Measurements from ENCODE around the gene ZNF610.
"Not testable (repeated sequence)": the region's sequence is repeated elsewhere in the genome, so short reads cannot be mapped to it uniquely, and the experiment has no call there.

Gene ZNF610

DNA sequence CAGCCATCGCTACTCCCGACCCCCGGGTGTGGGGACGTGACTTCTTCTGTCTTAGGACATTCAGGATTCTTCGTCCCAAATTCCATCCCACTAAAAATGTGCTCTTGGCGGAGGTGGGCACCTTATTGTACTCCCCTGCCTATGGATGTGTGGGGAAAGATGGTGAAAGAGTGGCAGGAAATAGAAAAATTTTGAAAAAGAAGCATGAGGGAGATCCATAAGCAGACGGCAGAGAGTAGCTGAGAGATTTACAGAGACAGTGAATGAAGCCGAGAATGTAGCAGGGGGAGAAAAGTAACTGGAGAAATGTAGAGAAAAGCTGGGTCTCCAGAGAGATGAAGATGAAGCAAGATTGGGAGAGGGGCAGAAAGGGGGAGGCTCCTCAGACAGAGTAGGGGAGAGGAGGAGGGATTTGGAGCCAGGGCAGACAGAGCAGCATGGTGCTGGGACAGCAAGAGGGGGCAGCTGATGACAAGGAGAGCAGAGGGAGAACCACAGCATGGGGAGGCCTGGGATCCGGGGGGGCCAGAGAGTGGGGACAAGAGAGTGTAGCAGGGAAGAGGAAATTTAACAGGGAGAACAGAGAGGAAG is 843 bp downstream of the ZNF610 start:
- no peaks in the 10 kb centered on the region for H3K27me3 ChIP-seq (ENCODE audit: low read depth, low read length)
- peak overlapping the region; percentile 83 to 86 for H3K4me3 ChIP-seq (ENCODE audit: low read depth in 1 of 2, low read length in 2 of 2)
- peaks cover 1 to 14% of the 10 kb centered on the region in 2 donors for H3K9me3 ChIP-seq (ENCODE audit: control insufficient read depth in 1 of 2, low read length in 2 of 2)
- H3K4me1 ChIP-seq (ENCODE audit: control insufficient read depth in 1 of 2, insufficient read depth in 2 of 2, low read length in 2 of 2): peaks cover 0 to 7% of the 10 kb centered on the region in 2 donors
- peak overlapping the region; percentile 84 for H3K27ac ChIP-seq (ENCODE audit: low read length)
- no peaks in the 10 kb centered on the region for H3K36me3 ChIP-seq (ENCODE audit: control insufficient read depth in 1 of 2, insufficient read depth in 2 of 2, low read length in 2 of 2)

DNA sequence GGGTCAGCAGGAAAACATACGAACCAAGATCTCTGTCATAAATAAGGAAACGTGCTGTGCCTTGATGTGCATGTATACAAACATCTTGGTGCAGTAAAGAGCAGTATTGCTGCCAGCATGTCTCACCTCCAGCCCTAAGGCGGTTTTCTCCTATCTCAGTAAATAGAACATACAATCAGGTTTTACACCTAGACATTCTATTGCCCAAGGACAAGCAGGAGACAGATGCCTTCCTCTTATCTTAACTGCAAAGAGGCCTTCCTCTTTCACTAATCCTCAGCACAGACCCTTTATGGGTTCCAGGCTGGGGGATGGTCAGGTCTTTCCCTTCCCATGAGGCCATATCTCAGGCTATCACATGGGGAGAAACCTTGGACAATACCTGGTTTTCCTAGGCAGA is 3.0 kb downstream of the ZNF610 start:
- H3K27ac ChIP-seq (ENCODE audit: low read length); H3K9me3 ChIP-seq (ENCODE audit: control insufficient read depth in 1 of 2, low read length in 2 of 2); H3K4me3 ChIP-seq (ENCODE audit: low read depth in 1 of 2, low read length in 2 of 2); H3K36me3 ChIP-seq (ENCODE audit: control insufficient read depth in 1 of 2, insufficient read depth in 2 of 2, low read length in 2 of 2); H3K4me1 ChIP-seq (ENCODE audit: control insufficient read depth in 1 of 2, insufficient read depth in 2 of 2, low read length in 2 of 2); H3K27me3 ChIP-seq (ENCODE audit: low read depth, low read length): not testable (repeated sequence)

DNA sequence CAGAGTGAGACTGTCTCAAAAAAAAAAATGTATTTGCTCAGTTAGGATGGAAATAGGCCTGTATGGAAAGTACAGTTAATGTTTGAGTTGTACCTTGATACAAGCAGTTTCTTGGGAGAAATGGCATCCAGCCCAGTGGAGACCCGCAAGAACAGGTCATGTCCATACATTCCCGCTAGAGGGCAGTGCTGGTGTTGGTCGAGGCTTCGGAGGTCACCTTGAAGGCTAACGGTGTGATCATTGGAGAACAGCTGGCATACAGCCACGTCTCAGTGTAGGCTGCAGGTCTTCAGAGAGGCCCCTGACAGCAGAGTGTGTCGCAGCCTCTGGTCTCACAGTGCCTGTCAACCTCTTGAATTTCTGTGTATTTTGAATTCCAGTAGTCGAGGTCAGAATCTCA is 7.5 kb downstream of the ZNF610 start:
- Histone ChIP-seq H3K4me3 (ENCODE audit: low read depth in 1 of 2, low read length in 2 of 2) (no peak overlapping the region), H3K9me3 (ENCODE audit: control insufficient read depth in 1 of 2, low read length in 2 of 2) (no peaks in the 10 kb centered on the region), H3K36me3 (ENCODE audit: control insufficient read depth in 1 of 2, insufficient read depth in 2 of 2, low read length in 2 of 2) (peaks cover 0 to 12% of the 10 kb centered on the region in 2 donors), H3K27ac (ENCODE audit: low read length) (no peak overlapping the region), H3K27me3 (ENCODE audit: low read depth, low read length) (no peaks in the 10 kb centered on the region), H3K4me1 (ENCODE audit: control insufficient read depth in 1 of 2, insufficient read depth in 2 of 2, low read length in 2 of 2) (no peaks in the 10 kb centered on the region)

DNA sequence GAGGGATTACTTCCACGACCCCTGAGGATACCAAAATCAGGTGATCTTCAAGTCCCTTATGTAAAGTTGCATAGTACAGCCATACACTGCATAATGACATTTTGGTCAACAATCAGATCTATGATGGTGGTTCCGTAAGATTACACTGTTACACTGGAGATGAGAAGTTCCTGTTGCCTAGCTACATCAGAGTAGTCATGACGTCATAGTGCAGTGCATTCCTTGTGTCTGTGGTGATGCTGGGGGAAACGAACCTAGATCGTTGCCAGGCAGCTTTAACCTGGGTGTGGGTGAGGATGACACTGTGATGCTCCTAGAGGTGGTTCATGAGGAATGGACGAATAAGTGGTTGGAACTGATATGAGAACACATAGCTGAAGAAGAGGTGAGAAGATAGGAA is 9.1 kb downstream of the ZNF610 start:
- H3K27me3 ChIP-seq (ENCODE audit: low read depth, low read length): no peaks in the 10 kb centered on the region
- H3K4me1 ChIP-seq (ENCODE audit: control insufficient read depth in 1 of 2, insufficient read depth in 2 of 2, low read length in 2 of 2): no peaks in the 10 kb centered on the region
- H3K9me3 ChIP-seq (ENCODE audit: control insufficient read depth in 1 of 2, low read length in 2 of 2): no peaks in the 10 kb centered on the region
- H3K27ac ChIP-seq (ENCODE audit: low read length): no peak overlapping the region
- no peak overlapping the region for H3K4me3 ChIP-seq (ENCODE audit: low read depth in 1 of 2, low read length in 2 of 2)
- peaks cover 0 to 28% of the 10 kb centered on the region in 2 donors for H3K36me3 ChIP-seq (ENCODE audit: control insufficient read depth in 1 of 2, insufficient read depth in 2 of 2, low read length in 2 of 2)

DNA sequence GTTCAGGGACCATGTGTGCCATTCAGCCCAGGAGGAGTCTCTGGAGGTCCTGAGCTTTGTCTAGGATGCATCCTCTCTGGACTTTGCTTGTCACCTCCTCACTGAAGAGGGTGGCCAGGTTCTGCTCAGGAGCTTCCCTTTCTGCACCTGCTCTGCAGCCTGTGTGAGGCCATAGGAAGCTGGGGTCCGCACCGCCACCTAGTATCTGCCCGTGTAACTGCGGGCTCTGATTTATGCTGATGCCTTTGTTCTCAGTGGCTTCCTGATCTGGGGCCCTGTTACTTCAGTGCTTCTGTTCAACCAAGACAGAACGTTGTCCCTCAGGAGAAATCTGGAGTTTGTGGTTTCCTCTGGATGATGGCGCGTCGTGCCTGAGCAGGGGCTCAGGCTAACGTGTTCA is 15.5 kb downstream of the ZNF610 start:
- no peaks in the 10 kb centered on the region for H3K4me1 ChIP-seq (ENCODE audit: control insufficient read depth in 1 of 2, insufficient read depth in 2 of 2, low read length in 2 of 2)

DNA sequence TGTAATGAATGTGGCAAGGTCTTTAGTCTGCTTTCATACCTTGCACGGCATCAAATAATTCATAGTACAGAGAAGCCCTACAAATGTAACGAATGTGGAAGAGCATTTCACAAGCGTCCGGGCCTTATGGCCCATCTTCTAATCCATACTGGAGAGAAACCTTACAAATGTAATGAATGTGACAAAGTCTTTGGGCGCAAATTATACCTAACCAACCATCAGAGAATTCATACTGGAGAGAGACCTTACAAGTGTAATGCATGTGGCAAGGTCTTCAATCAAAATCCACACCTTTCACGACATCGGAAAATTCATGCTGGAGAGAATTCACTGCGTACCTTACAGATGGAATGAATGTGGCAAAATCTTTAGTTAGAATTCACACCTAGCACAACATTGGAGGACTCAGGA is 30.4 kb downstream of the ZNF610 start:
- Histone ChIP-seq H3K9me3 (ENCODE audit: control insufficient read depth in 1 of 2, low read length in 2 of 2) (peaks cover 27 to 34% of the 10 kb centered on the region in 2 donors), H3K27me3 (ENCODE audit: low read depth, low read length) (no peaks in the 10 kb centered on the region), H3K36me3 (ENCODE audit: control insufficient read depth in 1 of 2, insufficient read depth in 2 of 2, low read length in 2 of 2) (peaks cover 2 to 48% of the 10 kb centered on the region in 2 donors), H3K4me3 (ENCODE audit: low read depth in 1 of 2, low read length in 2 of 2) (peak overlapping the region in 1 of 2 donors; percentile 54), H3K4me1 (ENCODE audit: control insufficient read depth in 1 of 2, insufficient read depth in 2 of 2, low read length in 2 of 2) (peaks cover 0 to 7% of the 10 kb centered on the region in 2 donors), H3K27ac (ENCODE audit: low read length) (no peak overlapping the region)

More for the DNA sequence above, 15.5 kb downstream of the ZNF610 start:
- Histone ChIP-seq H3K9me3 (ENCODE audit: control insufficient read depth in 1 of 2, low read length in 2 of 2) (no peaks in the 10 kb centered on the region), H3K27ac (ENCODE audit: low read length) (no peak overlapping the region), H3K27me3 (ENCODE audit: low read depth, low read length) (no peaks in the 10 kb centered on the region), H3K4me3 (ENCODE audit: low read depth in 1 of 2, low read length in 2 of 2) (no peak overlapping the region), H3K36me3 (ENCODE audit: control insufficient read depth in 1 of 2, insufficient read depth in 2 of 2, low read length in 2 of 2) (peaks cover 21 to 77% of the 10 kb centered on the region in 2 donors)

DNA sequence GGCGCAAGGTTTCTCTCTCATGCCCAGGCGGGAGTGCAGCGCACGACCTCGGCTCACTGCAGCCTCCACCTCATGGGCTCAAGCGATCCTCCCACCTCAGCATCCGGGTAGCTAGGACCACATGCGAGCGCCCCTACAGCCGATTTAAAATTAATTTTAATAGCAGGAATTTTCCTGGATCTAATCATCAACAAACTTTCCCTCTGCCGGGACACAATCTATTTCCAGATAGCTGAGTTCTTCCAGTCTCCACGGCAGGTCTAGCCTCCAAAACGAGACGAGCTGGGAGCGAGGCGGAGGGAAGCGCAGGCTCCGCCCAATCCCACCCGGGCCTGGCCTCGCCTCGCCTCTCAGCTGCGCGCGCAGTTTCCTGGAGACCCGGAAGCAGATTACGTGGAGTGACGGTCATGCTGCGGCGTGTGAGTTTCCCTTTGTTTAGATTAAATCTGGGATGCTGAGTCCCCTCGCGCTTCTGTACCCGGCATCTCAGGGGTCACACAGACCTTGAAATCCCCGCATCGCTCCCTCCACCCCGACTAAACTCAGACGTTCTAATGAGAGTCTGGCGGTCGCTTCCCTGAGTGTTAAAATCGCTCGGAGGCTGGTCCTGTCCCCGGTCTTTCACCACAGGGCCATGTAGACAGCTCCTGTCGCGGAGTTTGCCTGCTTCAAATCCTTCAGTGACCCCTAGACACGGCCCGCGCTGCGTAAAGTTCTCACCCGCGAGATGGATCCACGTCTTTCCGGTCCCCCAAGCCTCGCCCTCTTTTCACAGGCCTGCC is 33.7 kb downstream of the ZNF610 start, which contains the start of gene ZNF880:
Gene ZNF880, plus strand, starts transcription at position 365 of the 782 bp plus-strand sequence. Its CDS starts 43 bp downstream, at position 408.
- H3K27me3 ChIP-seq (ENCODE audit: low read depth, low read length): no peaks in the 10 kb centered on the region
- peaks cover 0 to 7% of the 10 kb centered on the region in 2 donors for H3K4me1 ChIP-seq (ENCODE audit: control insufficient read depth in 1 of 2, insufficient read depth in 2 of 2, low read length in 2 of 2)
- peak within 1 kb of the TSS; percentile 97 for H3K27ac ChIP-seq (ENCODE audit: low read length)
- H3K36me3 ChIP-seq (ENCODE audit: control insufficient read depth in 1 of 2, insufficient read depth in 2 of 2, low read length in 2 of 2): peaks cover 19 to 40% of the 10 kb centered on the region in 2 donors
- peaks cover 22 to 36% of the 10 kb centered on the region in 2 donors for H3K9me3 ChIP-seq (ENCODE audit: control insufficient read depth in 1 of 2, low read length in 2 of 2)
- H3K4me3 ChIP-seq (ENCODE audit: low read depth in 1 of 2, low read length in 2 of 2): peak within 1 kb of the TSS; percentile 60 to 83

DNA sequence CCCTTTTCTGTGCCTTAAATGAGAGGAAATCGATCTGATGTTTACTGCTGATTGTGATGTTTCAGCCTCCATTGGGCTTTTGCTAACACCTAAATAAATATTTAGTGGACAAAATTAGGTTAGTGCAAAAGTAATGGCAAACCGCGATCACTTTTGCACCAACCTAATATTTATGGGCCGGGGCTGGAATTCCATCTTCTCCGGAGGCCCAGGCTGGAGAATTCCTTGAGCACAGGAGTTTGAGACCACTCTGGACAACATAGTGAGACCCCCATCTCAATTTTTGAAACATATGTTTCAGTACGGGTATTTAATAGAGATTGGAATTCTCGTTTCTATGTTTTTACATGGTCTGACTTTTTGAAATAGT is 34.3 kb downstream of the ZNF610 start:
- Histone ChIP-seq H3K27me3 (ENCODE audit: low read depth, low read length) (no peaks in the 10 kb centered on the region), H3K4me1 (ENCODE audit: control insufficient read depth in 1 of 2, insufficient read depth in 2 of 2, low read length in 2 of 2) (peaks cover 0 to 7% of the 10 kb centered on the region in 2 donors), H3K4me3 (ENCODE audit: low read depth in 1 of 2, low read length in 2 of 2) (peak overlapping the region; percentile 60 to 83), H3K27ac (ENCODE audit: low read length) (peak overlapping the region; percentile 97), H3K36me3 (ENCODE audit: control insufficient read depth in 1 of 2, insufficient read depth in 2 of 2, low read length in 2 of 2) (peaks cover 20 to 39% of the 10 kb centered on the region in 2 donors), H3K9me3 (ENCODE audit: control insufficient read depth in 1 of 2, low read length in 2 of 2) (peaks cover 18 to 32% of the 10 kb centered on the region in 2 donors)

DNA sequence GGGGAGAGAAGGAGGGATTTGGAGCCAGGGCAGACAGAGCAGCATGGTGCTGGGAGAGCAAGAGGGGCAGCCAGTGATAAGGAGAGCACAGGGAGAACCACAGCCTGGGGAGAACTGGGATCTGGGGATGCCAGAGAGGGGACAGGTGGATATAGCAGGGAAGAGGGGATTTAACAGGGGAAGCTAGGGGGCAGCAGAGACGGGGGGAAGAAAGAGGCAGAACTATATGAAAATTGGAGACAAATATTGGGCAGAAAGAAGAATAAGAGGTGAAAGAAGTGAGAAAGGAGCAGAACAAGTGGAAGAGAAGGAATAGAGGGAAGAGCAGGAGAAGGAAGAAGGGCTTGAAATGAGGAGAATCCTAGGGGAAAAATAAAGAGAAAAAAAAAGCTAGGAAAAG is 55.1 kb downstream of the ZNF610 start:
- peak overlapping the region in 1 of 2 donors; percentile 50 for H3K4me3 ChIP-seq (ENCODE audit: low read depth in 1 of 2, low read length in 2 of 2)
- H3K9me3 ChIP-seq (ENCODE audit: control insufficient read depth in 1 of 2, low read length in 2 of 2): peaks cover 17 to 60% of the 10 kb centered on the region in 2 donors
- H3K27me3 ChIP-seq (ENCODE audit: low read depth, low read length): no peaks in the 10 kb centered on the region

DNA sequence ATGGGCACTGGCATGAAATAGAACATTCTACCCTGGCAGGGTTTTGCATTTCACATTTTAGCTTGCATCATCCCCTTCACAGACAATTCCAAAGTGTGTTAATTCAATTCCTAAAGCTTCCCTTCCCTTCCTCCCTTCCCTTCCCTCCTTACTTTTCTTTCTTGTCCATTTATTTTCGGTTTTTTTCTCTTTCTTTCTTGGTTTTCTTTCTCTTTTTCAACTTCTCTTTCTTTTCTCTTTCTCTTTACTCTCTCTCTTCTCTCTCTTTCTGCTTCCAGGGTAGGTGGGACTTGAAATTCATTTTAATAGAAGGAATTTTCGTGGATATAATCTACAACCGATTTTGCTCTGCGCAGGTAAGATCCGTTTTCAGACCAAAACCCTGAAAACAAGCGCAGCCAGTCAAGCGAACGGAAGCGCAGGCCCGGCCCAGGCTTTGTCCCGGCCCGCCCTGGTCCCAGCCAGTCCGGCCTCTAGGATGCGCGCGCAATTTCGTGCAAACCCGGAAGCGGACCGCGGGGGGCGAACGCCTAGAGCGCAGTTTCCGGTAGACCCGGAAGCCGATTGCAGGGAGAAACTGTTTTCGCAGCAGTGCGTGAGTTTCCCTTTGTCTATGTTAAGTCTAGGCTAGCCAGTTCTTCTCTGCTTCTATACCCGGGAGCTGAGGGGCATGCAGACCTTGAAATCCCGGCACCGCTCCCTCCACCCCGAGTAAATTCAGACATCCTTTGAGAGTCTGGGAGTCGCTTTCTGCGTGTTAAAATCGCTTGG is 61.5 kb downstream of the ZNF610 start, which contains the start of gene ZNF528:
Gene ZNF528, plus strand, starts transcription at position 540 of the 771 bp plus-strand sequence. CDS start 4,165 bp downstream, outside the sequence.
- Histone ChIP-seq H3K9me3 (ENCODE audit: control insufficient read depth in 1 of 2, low read length in 2 of 2) (peaks cover 12 to 17% of the 10 kb centered on the region in 2 donors), H3K4me3 (ENCODE audit: low read depth in 1 of 2, low read length in 2 of 2) (peak within 1 kb of the TSS; percentile 73 to 98), H3K4me1 (ENCODE audit: control insufficient read depth in 1 of 2, insufficient read depth in 2 of 2, low read length in 2 of 2) (peaks cover 0 to 16% of the 10 kb centered on the region in 2 donors), H3K27me3 (ENCODE audit: low read depth, low read length) (no peaks in the 10 kb centered on the region), H3K27ac (ENCODE audit: low read length) (peak within 1 kb of the TSS; percentile 83), H3K36me3 (ENCODE audit: control insufficient read depth in 1 of 2, insufficient read depth in 2 of 2, low read length in 2 of 2) (peaks cover 20 to 51% of the 10 kb centered on the region in 2 donors)

More for the DNA sequence above, 55.1 kb downstream of the ZNF610 start:
- Histone ChIP-seq H3K36me3 (ENCODE audit: control insufficient read depth in 1 of 2, insufficient read depth in 2 of 2, low read length in 2 of 2) (peaks cover 0 to 53% of the 10 kb centered on the region in 2 donors), H3K4me1 (ENCODE audit: control insufficient read depth in 1 of 2, insufficient read depth in 2 of 2, low read length in 2 of 2) (no peaks in the 10 kb centered on the region), H3K27ac (ENCODE audit: low read length) (no peak overlapping the region)

DNA sequence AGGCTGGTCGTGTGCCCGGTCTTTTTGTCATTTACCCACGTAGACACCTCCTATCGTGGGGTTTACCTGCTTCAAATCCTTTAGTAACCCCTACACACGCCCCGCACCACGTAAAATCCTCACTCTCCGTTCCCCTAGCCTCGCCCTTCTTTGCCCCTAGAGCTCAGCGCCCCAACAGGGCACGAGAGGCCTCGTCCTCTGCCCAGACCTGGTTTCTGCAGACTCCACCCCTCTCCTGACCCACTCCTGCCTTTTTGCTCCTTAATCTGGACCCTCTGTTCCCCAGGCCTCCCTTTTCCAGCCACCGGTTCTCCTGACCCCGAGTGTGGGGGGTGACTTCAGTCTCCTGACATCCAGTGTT is 62.0 kb downstream of the ZNF610 start:
- Histone ChIP-seq H3K4me3 (ENCODE audit: low read depth in 1 of 2, low read length in 2 of 2) (peak overlapping the region; percentile 73 to 98), H3K4me1 (ENCODE audit: control insufficient read depth in 1 of 2, insufficient read depth in 2 of 2, low read length in 2 of 2) (peaks cover 0 to 16% of the 10 kb centered on the region in 2 donors), H3K9me3 (ENCODE audit: control insufficient read depth in 1 of 2, low read length in 2 of 2) (peaks cover 14 to 18% of the 10 kb centered on the region in 2 donors), H3K27me3 (ENCODE audit: low read depth, low read length) (no peaks in the 10 kb centered on the region), H3K27ac (ENCODE audit: low read length) (peak overlapping the region; percentile 83), H3K36me3 (ENCODE audit: control insufficient read depth in 1 of 2, insufficient read depth in 2 of 2, low read length in 2 of 2) (peaks cover 23 to 56% of the 10 kb centered on the region in 2 donors)
